ENCODE measurements around the gene TCFL5.

The TCFL5 gene

GRCh38 chr20:62896526-62896925 lies 34.9 kb upstream of the TCFL5 start:
- no peak for DNase-seq (ENCODE audit: low read depth in 2 of 2)

GRCh38 chr20:62895539-62895938 lies 33.9 kb upstream of the TCFL5 start:
- DNase-seq (ENCODE audit: low read depth in 2 of 2), result no peak

GRCh38 chr20:62894261-62894660 lies 32.6 kb upstream of the TCFL5 start:
- DNase-seq (ENCODE audit: low read depth in 2 of 2), result no peak

- no peak for DNase-seq (ENCODE audit: low read depth in 2 of 2)
Observed at GRCh38 chr20:62893700-62894099, 32.1 kb upstream of the TCFL5 start.

GRCh38 chr20:62892348-62893304 lies 31.0 kb upstream of the TCFL5 start:
- no peak for DNase-seq (ENCODE audit: low read depth in 2 of 2)

GRCh38 chr20:62891111-62891510 lies 29.5 kb upstream of the TCFL5 start:
- DNase-seq (ENCODE audit: low read depth in 2 of 2), result no peak

GRCh38 chr20:62890444-62890843 lies 28.8 kb upstream of the TCFL5 start:
- DNase-seq (ENCODE audit: low read depth in 2 of 2), result no peak

GRCh38 chr20:62889871-62890270 lies 28.2 kb upstream of the TCFL5 start:
- no peak for DNase-seq (ENCODE audit: low read depth in 2 of 2)

GRCh38 chr20:62889411-62889810 lies 27.8 kb upstream of the TCFL5 start:
- no peak for DNase-seq (ENCODE audit: low read depth in 2 of 2)

- no peak for DNase-seq (ENCODE audit: low read depth in 2 of 2)
Observed at GRCh38 chr20:62888910-62889309, 27.3 kb upstream of the TCFL5 start.

- no peak for DNase-seq (ENCODE audit: low read depth in 2 of 2)
Observed at GRCh38 chr20:62888406-62888805, 26.8 kb upstream of the TCFL5 start.

- no peak for DNase-seq (ENCODE audit: low read depth in 2 of 2)
Observed at GRCh38 chr20:62887860-62888239, 26.2 kb upstream of the TCFL5 start.

- DNase-seq (ENCODE audit: low read depth in 2 of 2), result no peak
Observed at GRCh38 chr20:62887152-62887859, 25.7 kb upstream of the TCFL5 start.

GRCh38 chr20:62886709-62887058 lies 25.1 kb upstream of the TCFL5 start:
- no peak for DNase-seq (ENCODE audit: low read depth in 2 of 2)

- no peak for DNase-seq (ENCODE audit: low read depth in 2 of 2)
Observed at GRCh38 chr20:62885896-62886708, 24.5 kb upstream of the TCFL5 start.

- no peak for DNase-seq (ENCODE audit: low read depth in 2 of 2)
Observed at GRCh38 chr20:62885046-62885895, 23.6 kb upstream of the TCFL5 start.

- no peak for DNase-seq (ENCODE audit: low read depth in 2 of 2)
Observed at GRCh38 chr20:62884556-62884955, 22.9 kb upstream of the TCFL5 start.

GRCh38 chr20:62882426-62882825 lies 20.8 kb upstream of the TCFL5 start:
- no peak for DNase-seq (ENCODE audit: low read depth in 2 of 2)

- no peak for DNase-seq (ENCODE audit: low read depth in 2 of 2)
Observed at GRCh38 chr20:62881662-62882395, 20.2 kb upstream of the TCFL5 start.

GRCh38 chr20:62880935-62881661 lies 19.5 kb upstream of the TCFL5 start:
- no peak for DNase-seq (ENCODE audit: low read depth in 2 of 2)

Data from stimulated activated CD4-positive, alpha-beta T cell treated with anti-CD3 and anti-CD28 coated beads, Interleukin-15, amount 100 ng/mL, for 48 hours (primary cell).